Mesothelial cell of epicardium (in vitro differentiated cells): ENCODE data around the gene LRRC28. TPM values are rescaled to one million over a fixed set of nuclear protein-coding genes. Genes with fewer than 3 reads are reported as not detected.

ENCODE experiments used
- DNase-seq, 2 experiments: peaks; one replicate each; pipeline ENCODE4 v3.0.0; 2021; ENCODE audit warnings: low spot score in 2 of 2; ENCODE audit not compliant: unreplicated experiment in 2 of 2
- H3K27ac Mint-ChIP-seq: 2 replicates; pipeline ENCODE4 v1.8.0; 2021; ENCODE audit warnings: mixed read lengths
- H3K27me3 Mint-ChIP-seq: 2 replicates; pipeline ENCODE4 v1.8.0; 2021; ENCODE audit warnings: low read depth, mixed read lengths
- H3K36me3 Mint-ChIP-seq: 2 replicates; pipeline ENCODE4 v1.8.0; 2021; ENCODE audit warnings: mixed read lengths
- H3K4me1 Mint-ChIP-seq: 2 replicates; pipeline ENCODE4 v1.8.0; 2021; ENCODE audit warnings: mixed read lengths
- H3K4me3 Mint-ChIP-seq: 2 replicates; pipeline ENCODE4 v1.8.0; 2021; ENCODE audit warnings: mild to moderate bottlenecking, moderate library complexity, mixed read lengths
- H3K9me3 Mint-ChIP-seq: 2 replicates; pipeline ENCODE4 v1.8.0; 2021; ENCODE audit warnings: mixed read lengths
- CTCF ChIP-seq: fragments of 200-600 bp; sonication (generic); IDR thresholded peaks from one replicate; pipeline ENCODE4 v1.5.0; 2021; ENCODE audit warnings: antibody characterized with exemption; ENCODE audit not compliant: unreplicated experiment
- total RNA-seq: library from RNA; stranded (reverse); gene quantifications from 3 replicates; pipeline ENCODE4 v1.2.1, GENCODE V29; 2021

LRRC28 gene
- total RNA-seq, 1 donor from 2014 or later = 29.3 TPM

- H3K36me3 Mint-ChIP-seq = peaks cover 22% of the 10 kb centered on the region
- H3K27ac Mint-ChIP-seq = peak overlapping the region; percentile 56
- H3K27me3 Mint-ChIP-seq = no peaks in the 10 kb centered on the region
- DNase-seq = no peak
- H3K4me3 Mint-ChIP-seq = no peak overlapping the region
- TF ChIP-seq CTCF = no peak
- peaks cover 9% of the 10 kb centered on the region for H3K4me1 Mint-ChIP-seq
- no peaks in the 10 kb centered on the region for H3K9me3 Mint-ChIP-seq
These were observed 135.1 kb downstream of the LRRC28 start for GRCh38 chr15:99386391-99386790.

DNA sequence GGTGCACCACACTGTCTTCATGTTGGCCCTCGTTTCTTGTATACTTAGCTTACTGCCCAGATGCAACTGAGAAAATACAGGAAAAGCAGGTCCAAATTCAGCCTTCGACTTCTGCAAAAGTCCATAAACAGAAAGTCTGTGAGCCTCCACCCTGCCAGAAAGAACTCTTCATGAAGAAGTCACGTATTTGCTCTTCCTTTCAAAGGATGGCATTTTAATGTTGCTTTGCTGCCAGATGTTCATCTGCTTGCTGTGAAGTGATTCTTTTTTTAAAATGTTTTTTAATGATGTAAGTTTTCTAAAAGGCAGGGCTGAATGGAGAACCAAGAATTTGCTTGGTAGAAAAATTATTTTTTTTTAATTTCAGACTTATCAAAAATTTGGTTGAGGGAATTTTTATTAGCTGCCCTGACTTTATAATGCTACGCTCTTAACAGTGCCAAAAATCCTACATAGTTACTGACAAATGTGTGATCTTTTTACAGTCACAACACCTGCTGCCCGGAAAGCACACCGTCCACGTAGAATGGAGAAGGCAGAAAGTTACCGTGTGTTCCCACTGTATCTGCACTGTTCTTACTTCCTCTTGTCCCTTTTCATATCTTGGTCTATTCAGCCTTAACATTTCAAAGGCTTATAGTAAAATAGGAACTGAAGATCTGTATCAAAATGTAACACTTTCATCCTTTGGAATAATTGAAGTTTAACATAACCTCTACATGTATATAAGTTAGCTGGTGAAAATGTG lies 136.3 kb downstream of the LRRC28 start:
- no peak for DNase-seq
- H3K27me3 Mint-ChIP-seq = no peaks in the 10 kb centered on the region
- no peak for TF ChIP-seq CTCF
- no peak overlapping the region for H3K27ac Mint-ChIP-seq
- no peak overlapping the region for H3K4me3 Mint-ChIP-seq
- H3K4me1 Mint-ChIP-seq = peaks cover 9% of the 10 kb centered on the region
- H3K36me3 Mint-ChIP-seq = peaks cover 19% of the 10 kb centered on the region
- peaks cover 10% of the 10 kb centered on the region for H3K9me3 Mint-ChIP-seq

DNA sequence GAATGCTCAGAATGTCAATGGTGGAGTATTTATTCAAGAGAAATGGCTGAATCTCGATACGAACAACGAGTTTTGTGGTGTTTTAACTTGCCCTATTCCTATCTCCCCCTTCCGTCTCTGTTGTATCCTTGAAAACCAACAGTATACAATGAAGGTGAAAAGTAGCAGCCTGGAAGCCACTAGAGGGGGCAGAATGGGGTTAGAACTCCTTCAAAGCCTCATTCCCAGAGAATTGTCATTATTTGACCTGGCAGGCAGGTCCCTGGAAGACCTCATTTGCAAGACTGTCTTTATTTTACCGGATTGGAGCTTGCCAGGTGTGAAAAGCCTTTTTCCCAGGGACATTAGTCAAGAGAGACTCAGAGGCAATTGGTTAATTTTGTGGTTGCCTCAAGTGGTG lies 139.4 kb downstream of the LRRC28 start:
- peaks cover 11% of the 10 kb centered on the region for H3K36me3 Mint-ChIP-seq
- no peak overlapping the region for H3K27ac Mint-ChIP-seq

DNA sequence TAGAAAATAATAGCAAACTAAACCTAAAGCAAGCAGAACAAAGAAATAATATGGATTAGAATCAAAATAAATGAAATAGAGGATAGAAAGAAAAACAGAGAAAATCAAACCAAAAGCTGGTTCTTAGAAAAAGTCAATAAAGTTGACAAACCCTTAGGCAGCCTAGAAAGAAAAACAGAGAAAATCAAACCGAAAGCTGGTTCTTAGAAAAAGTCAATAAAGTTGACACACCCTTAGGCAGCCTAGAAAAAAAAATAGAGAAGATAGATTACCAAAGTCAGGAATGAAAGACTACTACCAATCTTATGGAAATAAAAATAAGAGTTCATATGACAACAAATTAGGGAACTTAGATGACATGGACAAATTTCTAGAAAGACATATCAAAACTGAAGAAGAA lies 142.4 kb downstream of the LRRC28 start:
- DNase-seq = no peak
- no peak for TF ChIP-seq CTCF
- H3K4me3 Mint-ChIP-seq = no peak overlapping the region
- no peaks in the 10 kb centered on the region for H3K27me3 Mint-ChIP-seq
- H3K36me3 Mint-ChIP-seq = peaks cover 4% of the 10 kb centered on the region
- no peak overlapping the region for H3K27ac Mint-ChIP-seq
- peaks cover 30% of the 10 kb centered on the region for H3K9me3 Mint-ChIP-seq
- H3K4me1 Mint-ChIP-seq = no peaks in the 10 kb centered on the region

More for the DNA sequence above, 139.4 kb downstream of the LRRC28 start:
- no peak for DNase-seq
- H3K4me3 Mint-ChIP-seq = no peak overlapping the region
- peaks cover 8% of the 10 kb centered on the region for H3K4me1 Mint-ChIP-seq
- H3K27me3 Mint-ChIP-seq = no peaks in the 10 kb centered on the region
- no peak for TF ChIP-seq CTCF
- H3K9me3 Mint-ChIP-seq = peaks cover 30% of the 10 kb centered on the region

GRCh38 chr15:99396375-99396774 lies 145.1 kb downstream of the LRRC28 start:
- Mint-ChIP-seq H3K9me3 (peaks cover 30% of the 10 kb centered on the region), H3K4me1 (peaks cover 12% of the 10 kb centered on the region), H3K27ac (no peak overlapping the region), H3K27me3 (no peaks in the 10 kb centered on the region), H3K36me3 (peaks cover 4% of the 10 kb centered on the region), H3K4me3 (no peak overlapping the region)
- DNase-seq = no peak
- no peak for TF ChIP-seq CTCF
